Activated naive CD8-positive, alpha-beta T cell (primary cell): ENCODE results near the gene NAPB.
"Not testable (repeated sequence)": the region's sequence is repeated elsewhere in the genome, so short reads cannot be mapped to it uniquely, and the experiment has no call there.

Experiments used
- H3K27ac Mint-ChIP-seq: one replicate; pipeline ENCODE4 v1.8.0; 2021; ENCODE audit warnings: mixed read lengths
- H3K27me3 Mint-ChIP-seq: one replicate; pipeline ENCODE4 v1.8.0; 2021; ENCODE audit warnings: mixed read lengths
- H3K36me3 Mint-ChIP-seq: one replicate; pipeline ENCODE4 v1.8.0; 2021; ENCODE audit warnings: mixed read lengths
- H3K4me1 Mint-ChIP-seq: one replicate; pipeline ENCODE4 v1.8.0; 2021; ENCODE audit warnings: low read depth, mixed read lengths
- H3K4me3 Mint-ChIP-seq: one replicate; pipeline ENCODE4 v1.8.0; 2021; ENCODE audit warnings: mild to moderate bottlenecking, mixed read lengths
- H3K9me3 Mint-ChIP-seq: one replicate; pipeline ENCODE4 v1.8.0; 2021; ENCODE audit warnings: low read depth, mixed read lengths

Gene NAPB

GRCh38 chr20:23420943-23421931 lies at the start of gene NAPB:
TSS of gene NAPB (minus strand) at chr20:23421488. CDS start at chr20:23421402, 86 bp downstream.
- Mint-ChIP-seq H3K4me3 (peak within 1 kb of the TSS; percentile 98), H3K27me3 (peaks cover 4% of the 10 kb centered on the region), H3K4me1 (peaks cover 33% of the 10 kb centered on the region), H3K9me3 (no peaks in the 10 kb centered on the region), H3K27ac (peak within 1 kb of the TSS; percentile 61), H3K36me3 (no peaks in the 10 kb centered on the region)

GRCh38 chr20:23466961-23467360 lies 45.7 kb upstream of the NAPB start:
- not testable (repeated sequence) for H3K4me1 Mint-ChIP-seq, H3K4me3 Mint-ChIP-seq, H3K27ac Mint-ChIP-seq, H3K36me3 Mint-ChIP-seq, H3K27me3 Mint-ChIP-seq
- peaks cover 28% of the 10 kb centered on the region for H3K9me3 Mint-ChIP-seq

GRCh38 chr20:23461180-23461579 lies 39.9 kb upstream of the NAPB start:
- Mint-ChIP-seq H3K27ac (no peak overlapping the region), H3K36me3 (no peaks in the 10 kb centered on the region), H3K9me3 (peaks cover 16% of the 10 kb centered on the region), H3K27me3 (peaks cover 5% of the 10 kb centered on the region), H3K4me1 (peaks cover 9% of the 10 kb centered on the region), H3K4me3 (no peak overlapping the region)

- no peak overlapping the region for H3K4me3 Mint-ChIP-seq
- peaks cover 5% of the 10 kb centered on the region for H3K9me3 Mint-ChIP-seq
- no peak overlapping the region for H3K27ac Mint-ChIP-seq
- no peaks in the 10 kb centered on the region for H3K36me3 Mint-ChIP-seq
- H3K4me1 Mint-ChIP-seq = peaks cover 15% of the 10 kb centered on the region
- peaks cover 3% of the 10 kb centered on the region for H3K27me3 Mint-ChIP-seq
Observed at GRCh38 chr20:23459461-23460150, 38.3 kb upstream of the NAPB start.

- no peaks in the 10 kb centered on the region for H3K36me3 Mint-ChIP-seq
- peaks cover under 1% of the 10 kb centered on the region for H3K27me3 Mint-ChIP-seq
- H3K4me3 Mint-ChIP-seq = no peak overlapping the region
- H3K9me3 Mint-ChIP-seq = no peaks in the 10 kb centered on the region
- peaks cover 15% of the 10 kb centered on the region for H3K4me1 Mint-ChIP-seq
- H3K27ac Mint-ChIP-seq = no peak overlapping the region
Observed at GRCh38 chr20:23456873-23457272, 35.6 kb upstream of the NAPB start.

GRCh38 chr20:23456409-23456808 lies 35.1 kb upstream of the NAPB start:
- H3K9me3 Mint-ChIP-seq = no peaks in the 10 kb centered on the region
- H3K36me3 Mint-ChIP-seq = no peaks in the 10 kb centered on the region
- H3K4me1 Mint-ChIP-seq = peaks cover 15% of the 10 kb centered on the region
- H3K27me3 Mint-ChIP-seq = no peaks in the 10 kb centered on the region
- no peak overlapping the region for H3K27ac Mint-ChIP-seq
- H3K4me3 Mint-ChIP-seq = no peak overlapping the region

- peaks cover 15% of the 10 kb centered on the region for H3K4me1 Mint-ChIP-seq
- H3K27me3 Mint-ChIP-seq = no peaks in the 10 kb centered on the region
- no peak overlapping the region for H3K27ac Mint-ChIP-seq
- H3K4me3 Mint-ChIP-seq = no peak overlapping the region
- H3K9me3 Mint-ChIP-seq = no peaks in the 10 kb centered on the region
- H3K36me3 Mint-ChIP-seq = no peaks in the 10 kb centered on the region
Observed at GRCh38 chr20:23455639-23456038, 34.4 kb upstream of the NAPB start.

GRCh38 chr20:23454816-23455215 lies 33.5 kb upstream of the NAPB start:
- Mint-ChIP-seq H3K27ac (no peak overlapping the region), H3K9me3 (no peaks in the 10 kb centered on the region)

GRCh38 chr20:23453549-23454543 lies 32.6 kb upstream of the NAPB start:
- no peak overlapping the region for H3K27ac Mint-ChIP-seq
- no peak overlapping the region for H3K4me3 Mint-ChIP-seq
- no peaks in the 10 kb centered on the region for H3K27me3 Mint-ChIP-seq
- no peaks in the 10 kb centered on the region for H3K9me3 Mint-ChIP-seq
- H3K36me3 Mint-ChIP-seq = no peaks in the 10 kb centered on the region
- peaks cover 15% of the 10 kb centered on the region for H3K4me1 Mint-ChIP-seq

More at GRCh38 chr20:23454816-23455215, 33.5 kb upstream of the NAPB start:
- no peak overlapping the region for H3K4me3 Mint-ChIP-seq
- peaks cover 15% of the 10 kb centered on the region for H3K4me1 Mint-ChIP-seq
- no peaks in the 10 kb centered on the region for H3K36me3 Mint-ChIP-seq
- no peaks in the 10 kb centered on the region for H3K27me3 Mint-ChIP-seq

GRCh38 chr20:23452776-23453175 lies 31.5 kb upstream of the NAPB start, which contains the start of gene CST11:
TSS of gene CST11 (minus strand) at chr20:23452876. CDS start at chr20:23452811, 65 bp downstream.
- H3K36me3 Mint-ChIP-seq = no peaks in the 10 kb centered on the region
- H3K27ac Mint-ChIP-seq = no peak within 1 kb of the TSS
- no peaks in the 10 kb centered on the region for H3K9me3 Mint-ChIP-seq
- no peak within 1 kb of the TSS for H3K4me3 Mint-ChIP-seq
- no peaks in the 10 kb centered on the region for H3K27me3 Mint-ChIP-seq
- H3K4me1 Mint-ChIP-seq = peaks cover 15% of the 10 kb centered on the region

GRCh38 chr20:23451956-23452487 lies 30.7 kb upstream of the NAPB start:
- Mint-ChIP-seq H3K27ac (no peak overlapping the region), H3K36me3 (no peaks in the 10 kb centered on the region)

GRCh38 chr20:23450877-23451276 lies 29.6 kb upstream of the NAPB start:
- Mint-ChIP-seq H3K27ac (no peak overlapping the region), H3K27me3 (no peaks in the 10 kb centered on the region), H3K4me3 (no peak overlapping the region), H3K9me3 (no peaks in the 10 kb centered on the region), H3K4me1 (peaks cover 3% of the 10 kb centered on the region), H3K36me3 (no peaks in the 10 kb centered on the region)

More at GRCh38 chr20:23451956-23452487, 30.7 kb upstream of the NAPB start:
- no peak overlapping the region for H3K4me3 Mint-ChIP-seq
- H3K9me3 Mint-ChIP-seq = no peaks in the 10 kb centered on the region
- H3K27me3 Mint-ChIP-seq = no peaks in the 10 kb centered on the region
- H3K4me1 Mint-ChIP-seq = peaks cover 14% of the 10 kb centered on the region

GRCh38 chr20:23449421-23449820 lies 28.1 kb upstream of the NAPB start:
- H3K27me3 Mint-ChIP-seq = no peaks in the 10 kb centered on the region
- H3K27ac Mint-ChIP-seq = no peak overlapping the region
- no peaks in the 10 kb centered on the region for H3K4me1 Mint-ChIP-seq
- no peak overlapping the region for H3K4me3 Mint-ChIP-seq
- H3K9me3 Mint-ChIP-seq = no peaks in the 10 kb centered on the region
- H3K36me3 Mint-ChIP-seq = no peaks in the 10 kb centered on the region

- Mint-ChIP-seq H3K27ac (no peak overlapping the region), H3K9me3 (no peaks in the 10 kb centered on the region), H3K4me3 (no peak overlapping the region), H3K4me1 (no peaks in the 10 kb centered on the region), H3K27me3 (no peaks in the 10 kb centered on the region), H3K36me3 (no peaks in the 10 kb centered on the region)
Observed at GRCh38 chr20:23448167-23448566, 26.9 kb upstream of the NAPB start.
